ENCODE results near the gene CTDSPL.
A peak's percentile ranks its signal among the peaks of the same experiment; 100 is the strongest.
"Not testable (repeated sequence)": the region's sequence is repeated elsewhere in the genome, so short reads cannot be mapped to it uniquely, and the experiment has no call there.

CTDSPL gene

GRCh38 chr3:37984051-37984450 lies 122.4 kb downstream of the CTDSPL start:
- DNase-seq (ENCODE audit: extremely low read depth in 1 of 2, low read depth in 1 of 2), result no peak

- no peak for DNase-seq (ENCODE audit: extremely low read depth in 1 of 2, low read depth in 1 of 2)
Measured at GRCh38 chr3:37984596-37984995, 122.9 kb downstream of the CTDSPL start.

DNA sequence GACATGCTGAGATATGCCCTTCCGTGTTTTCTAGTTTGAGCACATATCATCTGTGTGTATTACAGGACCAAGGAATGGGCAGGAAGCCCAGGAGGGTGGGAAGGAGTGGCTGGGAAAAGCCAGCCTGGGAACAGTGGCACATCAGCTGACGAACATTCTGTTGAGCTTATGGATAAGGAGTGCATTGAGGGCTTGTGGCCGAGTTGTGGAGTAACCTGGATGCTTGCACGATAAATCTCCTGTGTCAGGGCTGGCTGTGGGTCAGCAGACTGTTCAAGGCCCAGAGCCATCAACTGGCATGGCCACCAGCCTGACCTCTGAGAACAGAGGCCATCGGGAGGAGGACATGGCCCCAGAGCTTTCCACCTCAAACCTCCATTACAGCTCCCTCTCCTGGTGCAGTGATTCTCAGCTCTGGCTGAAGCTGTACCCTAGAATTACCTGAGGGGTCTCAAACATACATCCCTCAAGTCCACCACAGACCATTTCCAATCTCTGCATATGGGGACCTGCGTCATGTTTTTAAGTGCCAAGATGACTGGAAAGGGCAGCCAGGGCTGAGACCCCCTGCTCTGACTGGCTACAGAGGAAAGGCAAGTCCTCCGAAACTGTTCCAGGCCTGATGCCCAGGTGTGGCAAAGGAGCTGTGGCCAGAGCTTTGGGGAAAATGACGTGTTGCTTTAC lies 124.1 kb downstream of the CTDSPL start:
- no peak for DNase-seq (ENCODE audit: extremely low read depth in 1 of 2, low read depth in 1 of 2)

DNA sequence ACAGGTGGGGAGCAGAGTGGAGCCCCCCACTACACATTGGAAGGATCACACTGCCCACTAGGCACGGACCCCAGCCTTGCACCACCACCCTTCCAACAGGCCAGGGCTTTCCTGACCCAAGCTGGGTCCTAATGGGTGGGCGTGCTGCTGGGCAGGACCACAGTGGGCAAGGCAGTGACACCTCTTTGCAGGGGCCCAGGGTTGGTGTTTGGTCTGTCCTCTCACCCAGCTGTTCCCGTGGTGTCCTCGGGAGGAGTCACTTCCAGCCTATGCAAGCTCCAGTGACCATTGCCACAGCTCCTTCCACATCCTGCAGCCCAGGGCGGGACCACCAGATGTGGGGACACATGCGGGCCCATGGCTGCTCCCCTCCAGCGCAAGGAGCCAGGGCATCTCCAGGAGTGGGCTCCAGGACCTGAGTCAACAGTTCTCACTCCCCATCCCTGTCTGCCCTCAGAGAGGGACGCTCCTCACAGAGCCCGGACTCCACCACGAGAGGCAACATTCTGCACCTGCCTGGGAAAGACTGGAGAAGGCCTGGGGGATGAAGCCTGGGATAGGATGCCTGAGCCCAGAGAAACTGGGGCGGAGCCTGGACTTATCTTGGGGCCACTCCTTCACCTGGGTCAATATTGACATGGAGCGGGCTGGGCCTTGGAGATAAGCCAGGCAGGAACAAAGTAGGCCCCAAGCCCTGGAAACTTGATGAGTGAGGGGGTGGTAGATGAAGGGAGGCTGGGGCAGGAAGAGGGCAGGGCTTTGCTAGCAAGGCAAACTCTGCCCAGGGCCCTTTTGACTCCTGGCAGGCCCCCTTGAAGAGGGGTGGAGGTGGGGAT lies 125.0 kb downstream of the CTDSPL start:
- no peak for DNase-seq (ENCODE audit: extremely low read depth in 1 of 2, low read depth in 1 of 2)

- no peak for DNase-seq (ENCODE audit: extremely low read depth in 1 of 2, low read depth in 1 of 2)
Measured at GRCh38 chr3:37987315-37987697, 125.6 kb downstream of the CTDSPL start.

DNA sequence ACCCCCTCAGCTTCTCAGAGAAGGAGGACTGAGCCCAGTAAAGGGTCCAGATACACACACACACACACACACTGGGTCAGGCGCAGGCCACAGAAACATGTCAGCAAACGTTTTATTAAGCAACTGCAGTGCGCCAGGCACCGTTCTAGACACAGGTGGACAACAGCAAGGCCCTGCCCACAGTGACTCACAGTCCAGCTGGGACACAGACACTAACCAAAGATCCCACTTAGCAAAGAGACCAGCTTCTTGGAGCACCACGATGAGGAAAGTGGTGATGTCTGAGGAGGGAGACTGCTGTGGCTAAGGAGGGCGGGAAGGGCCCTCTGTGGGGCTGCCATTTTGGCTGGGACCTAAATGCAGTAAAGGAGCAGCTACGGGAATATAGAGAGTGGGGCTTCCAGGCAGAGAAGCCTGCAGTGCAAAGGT lies 126.1 kb downstream of the CTDSPL start:
- no peak for DNase-seq (ENCODE audit: extremely low read depth in 1 of 2, low read depth in 1 of 2)

DNA sequence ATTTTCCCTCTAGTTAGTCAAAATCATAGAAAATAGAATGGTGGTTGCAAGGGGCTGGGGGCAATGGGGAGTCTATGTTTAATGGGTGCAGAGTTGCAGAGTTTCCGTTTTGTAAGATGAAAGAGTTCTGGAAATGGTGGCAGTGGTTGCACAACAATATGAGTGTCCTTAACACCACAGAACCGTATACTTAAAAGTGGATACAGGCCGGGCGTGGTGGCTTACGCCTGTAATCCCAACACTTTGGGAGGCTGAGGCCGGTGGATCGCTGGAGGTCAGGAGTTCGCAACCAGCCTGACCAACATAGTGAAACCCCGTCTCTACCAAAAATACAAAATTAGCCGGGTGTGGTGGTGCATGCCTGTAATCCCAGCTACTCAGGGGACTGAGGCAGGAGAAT lies 126.7 kb downstream of the CTDSPL start:
- DNase-seq (ENCODE audit: extremely low read depth in 1 of 2, low read depth in 1 of 2), result not testable (repeated sequence)

DNA sequence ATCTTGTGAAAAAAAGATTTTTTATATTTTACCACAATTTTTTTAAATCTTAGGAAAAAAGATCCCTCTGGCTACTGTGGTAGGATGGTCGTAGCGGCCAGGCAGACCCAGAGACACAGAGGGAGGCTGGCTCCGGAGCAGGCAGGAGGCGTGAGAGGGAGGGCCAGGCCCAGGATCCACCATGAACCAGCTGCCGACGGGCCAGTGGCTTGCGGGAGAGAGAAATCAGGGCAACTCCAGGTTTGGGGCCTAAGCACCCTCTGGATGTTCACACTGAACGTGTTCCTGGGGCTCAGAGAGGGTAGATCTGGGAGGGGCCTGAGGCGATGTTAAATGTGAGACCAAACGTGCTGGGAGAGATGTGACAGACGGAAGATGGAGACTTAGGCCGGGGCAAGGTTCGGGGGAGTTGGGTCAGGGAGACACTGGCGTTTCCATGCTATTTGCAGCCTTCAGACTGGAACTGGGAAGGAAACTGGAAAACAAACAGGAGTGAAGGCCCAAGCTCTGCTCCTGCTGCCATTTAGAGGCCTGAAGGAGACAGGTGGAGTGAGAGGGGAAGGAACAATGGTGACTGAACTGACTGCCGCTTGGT lies 127.3 kb downstream of the CTDSPL start:
- no peak for DNase-seq (ENCODE audit: extremely low read depth in 1 of 2, low read depth in 1 of 2)

DNA sequence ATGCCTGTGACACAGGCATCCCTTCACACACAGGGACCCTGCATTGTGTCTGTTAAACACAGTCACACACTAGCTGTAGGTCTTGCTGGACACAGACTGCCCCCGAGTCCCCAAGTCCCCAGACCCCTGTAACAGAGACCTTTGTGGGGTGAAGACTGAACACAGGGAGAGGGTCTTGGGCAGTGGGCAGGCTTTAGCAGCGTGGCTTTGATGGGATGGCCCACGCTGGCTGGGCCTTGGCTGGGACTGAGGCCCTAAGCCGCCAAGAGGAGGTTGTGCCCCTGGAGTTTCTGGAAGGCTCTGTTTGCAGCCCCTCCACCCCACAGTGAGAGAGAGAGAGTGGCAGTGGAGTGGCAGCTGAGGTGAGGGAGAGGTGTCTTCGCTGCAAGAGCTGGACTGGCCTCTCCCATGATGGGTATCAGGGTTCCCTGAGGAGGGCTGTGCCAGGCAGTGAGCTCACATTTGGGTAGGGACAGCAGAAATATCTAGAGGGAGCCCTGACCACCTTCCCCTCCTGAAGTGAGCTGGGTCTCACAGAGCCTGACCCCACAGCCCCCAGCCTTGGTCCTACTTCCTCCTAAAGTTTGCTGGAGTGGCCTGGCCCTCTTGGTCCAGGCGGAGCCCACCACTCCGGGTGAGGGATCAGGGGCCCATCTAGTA lies 128.3 kb downstream of the CTDSPL start:
- DNase-seq (ENCODE audit: extremely low read depth in 1 of 2, low read depth in 1 of 2), result no peak

- DNase-seq (ENCODE audit: extremely low read depth in 1 of 2, low read depth in 1 of 2), result no peak
Measured at GRCh38 chr3:37990527-37990926, 128.8 kb downstream of the CTDSPL start, which contains the start of gene VILL. TSS of gene VILL (plus strand) at chr3:37990786. CDS start at chr3:37993673, 2,887 bp downstream.

GRCh38 chr3:37991109-37991508 lies 129.4 kb downstream of the CTDSPL start:
- DNase-seq (ENCODE audit: extremely low read depth in 1 of 2, low read depth in 1 of 2), result no peak

GRCh38 chr3:37991823-37992222 lies 130.1 kb downstream of the CTDSPL start:
- DNase-seq (ENCODE audit: extremely low read depth in 1 of 2, low read depth in 1 of 2), result no peak

GRCh38 chr3:37992271-37993066 lies 130.8 kb downstream of the CTDSPL start:
- no peak for DNase-seq (ENCODE audit: extremely low read depth in 1 of 2, low read depth in 1 of 2)

GRCh38 chr3:37993067-37993455 lies 131.4 kb downstream of the CTDSPL start:
- no peak for DNase-seq (ENCODE audit: extremely low read depth in 1 of 2, low read depth in 1 of 2)

DNA sequence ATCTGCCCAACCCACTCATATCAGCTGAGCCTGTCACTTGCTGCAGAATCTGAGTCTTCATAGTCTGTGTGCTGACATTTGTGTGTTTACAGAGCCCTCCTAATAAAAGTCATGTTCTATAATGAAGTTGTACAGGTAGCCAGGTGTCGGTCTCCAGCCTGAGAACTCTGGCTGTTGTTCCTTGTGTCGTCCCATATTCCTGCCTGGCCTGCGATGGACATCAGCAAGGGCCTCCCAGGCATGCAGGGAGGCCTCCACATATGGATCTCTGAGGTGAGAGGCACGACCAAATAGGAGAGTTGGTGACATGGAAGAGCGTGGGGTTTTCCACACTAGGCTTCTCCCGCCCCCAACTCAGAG lies 131.8 kb downstream of the CTDSPL start:
- DNase-seq (ENCODE audit: extremely low read depth in 1 of 2, low read depth in 1 of 2), result no peak

DNA sequence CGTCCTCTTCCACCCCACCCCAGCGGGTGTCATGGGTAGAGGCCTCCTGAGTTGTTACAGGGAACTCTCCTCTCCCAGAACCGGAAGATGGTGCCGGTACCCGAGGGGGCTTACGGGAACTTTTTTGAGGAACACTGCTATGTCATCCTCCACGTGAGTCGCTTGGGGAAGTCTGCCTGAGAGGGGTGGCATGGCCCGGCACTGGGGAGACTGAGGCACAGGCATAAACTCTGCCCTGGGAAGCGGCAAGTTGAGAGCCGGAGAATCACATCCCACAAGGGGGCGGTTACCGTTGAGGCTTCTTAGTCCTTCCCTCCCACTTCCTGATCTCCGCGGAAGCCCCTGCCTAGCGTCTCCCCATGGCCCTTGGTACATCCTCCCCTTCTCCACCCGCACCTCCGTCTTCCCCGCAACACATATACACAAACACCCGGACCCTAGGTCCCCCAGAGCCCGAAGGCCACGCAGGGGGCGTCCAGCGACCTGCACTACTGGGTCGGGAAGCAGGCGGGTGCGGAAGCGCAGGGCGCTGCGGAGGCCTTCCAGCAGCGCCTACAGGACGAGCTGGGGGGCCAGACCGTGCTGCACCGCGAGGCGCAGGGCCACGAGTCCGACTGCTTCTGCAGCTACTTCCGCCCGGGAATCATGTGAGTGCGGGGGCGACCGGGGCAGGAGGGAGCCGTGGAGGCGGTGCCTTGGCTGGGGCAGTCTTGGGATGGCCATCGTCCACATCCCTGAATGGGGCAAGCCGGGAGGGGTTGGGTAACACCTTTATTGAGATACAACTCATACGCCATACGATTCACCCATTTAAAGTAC lies 132.3 kb downstream of the CTDSPL start:
- peak in 1 of 2 donors; percentile 36 for DNase-seq (ENCODE audit: extremely low read depth in 1 of 2, low read depth in 1 of 2)

- no peak for DNase-seq (ENCODE audit: extremely low read depth in 1 of 2, low read depth in 1 of 2)
Measured at GRCh38 chr3:37994639-37994972, 132.9 kb downstream of the CTDSPL start.

DNA sequence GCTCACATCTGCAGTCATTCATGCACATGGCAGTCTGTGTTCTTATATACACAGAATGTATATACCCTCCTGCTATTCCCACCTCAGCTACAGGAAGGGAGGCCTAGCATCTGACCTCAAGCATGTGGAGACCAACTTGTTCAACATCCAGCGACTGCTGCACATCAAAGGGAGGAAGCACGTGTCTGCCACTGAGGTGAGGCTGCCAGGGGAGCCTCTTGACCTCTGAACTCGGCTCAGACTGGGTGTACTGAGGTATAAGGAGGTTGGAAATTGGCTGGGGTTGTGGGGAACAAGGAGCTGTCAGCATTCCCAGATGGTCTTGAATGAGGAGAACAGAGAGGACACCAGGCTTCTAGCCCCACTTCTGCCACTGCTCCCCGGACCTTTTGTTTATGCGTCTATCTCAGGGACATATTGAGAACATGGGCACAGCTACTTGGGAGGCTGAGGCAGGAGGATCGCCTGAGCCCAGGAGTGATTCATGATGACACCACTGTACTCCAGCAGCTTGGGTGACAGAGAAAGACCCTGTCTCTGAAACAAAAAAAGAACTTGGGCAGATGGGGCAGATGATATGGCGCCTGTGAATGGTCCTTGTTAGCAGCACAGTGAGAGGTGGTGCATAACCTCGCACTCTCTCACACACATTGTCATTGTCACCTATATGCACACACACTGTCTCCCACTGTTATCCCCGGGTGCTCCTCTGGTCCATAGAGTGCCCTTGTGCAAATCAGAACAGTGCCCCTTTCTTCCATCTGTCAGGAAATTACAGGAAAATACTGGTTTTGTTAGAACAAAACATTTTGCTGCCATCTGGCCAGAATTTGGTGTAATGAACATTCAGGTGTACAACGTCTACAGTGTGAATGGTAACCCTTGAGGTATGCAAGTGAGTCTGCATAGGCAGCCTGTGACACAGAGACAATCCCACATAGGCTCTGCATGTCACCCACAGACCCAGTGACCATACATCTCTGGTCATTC lies 134.3 kb downstream of the CTDSPL start:
- DNase-seq (ENCODE audit: extremely low read depth in 1 of 2, low read depth in 1 of 2), result no peak

Measured in activated CD8-positive, alpha-beta memory T cell treated with anti-CD3 and anti-CD28 coated beads for 1 hour (primary cell).